ENCODE data around the gene SMTNL1. TPM values are rescaled to one million over a fixed set of nuclear protein-coding genes. Genes with fewer than 3 reads are reported as not detected.

SMTNL1 gene
- polyA plus RNA-seq, 1 of the 3 experiments (the other 2 are of a cell fraction) = not detected

GRCh38 chr11:57513911-57514537, 23.4 kb upstream of the SMTNL1 start:
- TF ChIP-seq RCOR1 (IDR thresholded peaks at IDR 0.05; ENCODE audit: low read length) (no peak), GABPA (IDR thresholded peaks at IDR 0.05; ENCODE audit: low read depth) (no peak), FOXJ3 (CRISPR knock-in tag; IDR thresholded peaks at IDR 0.05) (no peak), SIN3A (IDR thresholded peaks at IDR 0.05; ENCODE audit: borderline replicate concordance, low read depth, low read length) (no peak), POLR2AphosphoS5 (IDR thresholded peaks at IDR 0.05; ENCODE audit: low read depth, low read length) (no peak), FOSL2 (IDR thresholded peaks at IDR 0.05; ENCODE audit: borderline replicate concordance, low read depth) (no peak), IRF3 (IDR thresholded peaks at IDR 0.05; ENCODE audit: low read depth, low read length) (no peak), CTCF (IDR thresholded peaks at IDR 0.05) (no peak), EZH2phosphoT487 (IDR thresholded peaks at IDR 0.05; ENCODE audit: borderline replicate concordance, low read depth) (no peak), MAX (IDR thresholded peaks at IDR 0.05; ENCODE audit: low read depth) (no peak), RXRA (IDR thresholded peaks at IDR 0.05; ENCODE audit: borderline replicate concordance, low read depth) (no peak), GATA2 (CRISPR knock-in tag; IDR thresholded peaks at IDR 0.05) (no peak)
- Histone ChIP-seq H3K4me3 (ENCODE audit: low read depth in 2 of 2, low read length in 1 of 2) (peak overlapping the region; percentile 69 to 78), H3K9me2 (no peaks in the 10 kb centered on the region), H3K27ac (ENCODE audit: low read depth in 2 of 2, low read length in 1 of 2) (no peak overlapping the region), H3K36me3 (replicated peaks in 1 of 2; ENCODE audit: control insufficient read depth in 1 of 2, insufficient read depth in 2 of 2, low read length in 1 of 2) (no peaks in the 10 kb centered on the region), H4K20me1 (ENCODE audit: insufficient read depth) (no peaks in the 10 kb centered on the region), H3K9me3 (no peaks in the 10 kb centered on the region), H3F3A (replicated peaks; ENCODE audit: insufficient read depth) (no peaks in the 10 kb centered on the region), H3K27me3 (ENCODE audit: insufficient read depth) (no peaks in the 10 kb centered on the region), H3K4me1 (ENCODE audit: control insufficient read depth in 1 of 2, insufficient read depth in 2 of 2, low read depth in 1 of 2, low read length in 1 of 2) (peaks cover 0 to 9% of the 10 kb centered on the region in 2 experiments; a peak in 1 of 4 replicates), H3K9ac (no peak overlapping the region), H3K4me2 (peak overlapping the region; percentile 94), H2AFZ (ENCODE audit: low read depth) (no peak overlapping the region), H3K79me2 (ENCODE audit: insufficient read depth) (no peaks in the 10 kb centered on the region)
- WGBS (ENCODE audit: low lambda C conversion rate) = 82% methylated on average over 3 of the region's 35 CpGs
- ChIA-PET CTCF (interaction anchor here (0.6 to 6.9 kb wide), 14 partner anchors 13 to 168 kb away, joined by 3 to 106 read pairs (median 10); partner anchors contain the start of genes RTN4RL2, TIMM10 and UBE2L6), POLR2A (interaction anchor here (1.9 kb wide), 1 partner anchor 15 kb away, joined by 5 read pairs; no protein-coding TSS in a partner anchor)
- peak; percentile 72 for DNase-seq

Measured in SK-N-SH (cell line).